ENCODE data around the gene VEGFC. TPM values are rescaled to one million over a fixed set of nuclear protein-coding genes. Genes with fewer than 3 reads are reported as not detected.

VEGFC gene
- total RNA-seq, 1 donor from 2014 or later = 14.2 TPM

DNA sequence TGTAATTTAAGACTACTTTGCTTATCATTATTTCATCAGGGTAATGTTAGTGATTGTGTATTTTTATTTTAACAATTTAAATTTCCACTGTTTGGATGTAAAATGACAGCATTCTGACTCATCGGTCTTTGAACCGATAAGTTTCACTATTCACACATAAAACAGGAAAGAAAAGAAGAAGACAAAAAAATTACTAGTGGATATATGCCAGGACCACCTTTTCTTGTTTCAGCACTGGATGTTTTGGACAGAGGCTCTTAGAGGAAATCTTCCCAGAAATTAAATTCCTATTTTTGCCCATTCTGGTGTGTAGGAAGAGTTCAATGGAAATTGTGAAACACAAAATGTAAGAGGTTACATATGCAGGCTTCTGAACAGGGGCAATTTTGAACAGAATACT is 57.4 kb downstream of the VEGFC start:
- TF ChIP-seq, protein P1, sequence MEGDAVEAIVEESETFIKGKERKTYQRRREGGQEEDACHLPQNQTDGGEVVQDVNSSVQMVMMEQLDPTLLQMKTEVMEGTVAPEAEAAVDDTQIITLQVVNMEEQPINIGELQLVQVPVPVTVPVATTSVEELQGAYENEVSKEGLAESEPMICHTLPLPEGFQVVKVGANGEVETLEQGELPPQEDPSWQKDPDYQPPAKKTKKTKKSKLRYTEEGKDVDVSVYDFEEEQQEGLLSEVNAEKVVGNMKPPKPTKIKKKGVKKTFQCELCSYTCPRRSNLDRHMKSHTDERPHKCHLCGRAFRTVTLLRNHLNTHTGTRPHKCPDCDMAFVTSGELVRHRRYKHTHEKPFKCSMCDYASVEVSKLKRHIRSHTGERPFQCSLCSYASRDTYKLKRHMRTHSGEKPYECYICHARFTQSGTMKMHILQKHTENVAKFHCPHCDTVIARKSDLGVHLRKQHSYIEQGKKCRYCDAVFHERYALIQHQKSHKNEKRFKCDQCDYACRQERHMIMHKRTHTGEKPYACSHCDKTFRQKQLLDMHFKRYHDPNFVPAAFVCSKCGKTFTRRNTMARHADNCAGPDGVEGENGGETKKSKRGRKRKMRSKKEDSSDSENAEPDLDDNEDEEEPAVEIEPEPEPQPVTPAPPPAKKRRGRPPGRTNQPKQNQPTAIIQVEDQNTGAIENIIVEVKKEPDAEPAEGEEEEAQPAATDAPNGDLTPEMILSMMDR (IDR thresholded peaks at IDR 0.05) = no peak
- TF ChIP-seq POLR2A (IDR thresholded peaks at IDR 0.05) = no peak
- TF ChIP-seq POLR2AphosphoS5 (IDR thresholded peaks at IDR 0.05; ENCODE audit: insufficient read depth in 1 of 2, low read depth in 1 of 2) = no peak
- DNase-seq (ENCODE audit: extremely low spot score in 2 of 2) = no peak
- H3K36me3 ChIP-seq = no peaks in the 10 kb centered on the region
- H3K27ac ChIP-seq = no peak overlapping the region
- intact Hi-C loops (cut with DNase I) = no loop called here
- no peaks in the 10 kb centered on the region for H3K4me1 ChIP-seq
- H3K4me3 ChIP-seq = no peak overlapping the region
- H3K27me3 ChIP-seq = no peaks in the 10 kb centered on the region
- no peaks in the 10 kb centered on the region for H3K9me3 ChIP-seq

DNA sequence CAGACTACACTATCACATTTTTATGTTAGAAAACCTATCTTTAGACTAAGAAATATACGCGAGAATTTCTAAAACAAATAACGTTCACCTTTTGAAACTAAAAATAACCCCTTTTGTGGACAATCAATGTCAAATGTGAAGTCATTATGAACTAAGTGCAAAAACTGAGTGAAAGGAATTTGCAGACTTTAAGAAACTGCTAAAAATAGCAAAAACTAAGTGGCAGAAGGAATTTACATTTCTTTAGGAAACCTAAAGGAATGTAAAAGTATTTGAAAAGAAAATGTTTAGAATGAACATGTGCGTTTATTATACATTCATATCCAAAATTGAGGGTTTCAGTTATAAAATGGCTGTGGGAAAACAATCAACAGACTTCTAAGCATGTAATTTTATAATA is 58.3 kb downstream of the VEGFC start:
- intact Hi-C loops (cut with DNase I) = no loop called here
- Histone ChIP-seq H3K4me3 (no peak overlapping the region), H3K27ac (no peak overlapping the region), H3K36me3 (no peaks in the 10 kb centered on the region), H3K4me1 (no peaks in the 10 kb centered on the region), H3K9me3 (no peaks in the 10 kb centered on the region), H3K27me3 (no peaks in the 10 kb centered on the region)
- no peak for TF ChIP-seq POLR2AphosphoS5 (IDR thresholded peaks at IDR 0.05; ENCODE audit: insufficient read depth in 1 of 2, low read depth in 1 of 2)
- TF ChIP-seq, protein P1 (IDR thresholded peaks at IDR 0.05) = no peak
- TF ChIP-seq POLR2A (IDR thresholded peaks at IDR 0.05) = no peak
- no peak for DNase-seq (ENCODE audit: extremely low spot score in 2 of 2)

DNA sequence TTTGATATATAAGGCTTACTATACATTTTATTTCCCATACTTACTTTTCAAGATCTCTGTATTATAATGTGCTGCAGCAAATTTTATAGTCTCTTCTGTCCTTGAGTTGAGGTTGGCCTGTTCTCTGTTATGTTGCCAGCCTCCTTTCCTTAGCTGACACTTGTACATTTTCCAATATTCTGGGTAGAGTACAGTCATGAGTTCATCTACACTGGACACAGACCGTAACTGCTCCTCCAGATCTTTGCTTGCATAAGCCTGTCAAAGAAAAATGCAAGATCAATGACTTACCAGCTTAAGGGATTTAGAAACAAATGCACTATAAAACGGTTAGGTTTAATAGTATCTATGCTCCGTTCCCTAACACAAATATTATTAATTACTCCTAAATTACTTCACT is 63.2 kb downstream of the VEGFC start:
- Histone ChIP-seq H3K9me3 (no peaks in the 10 kb centered on the region), H3K27ac (no peak overlapping the region), H3K4me3 (no peak overlapping the region), H3K36me3 (no peaks in the 10 kb centered on the region), H3K4me1 (no peaks in the 10 kb centered on the region), H3K27me3 (no peaks in the 10 kb centered on the region)
- intact Hi-C loops (cut with DNase I) = no loop called here
- no peak for DNase-seq (ENCODE audit: extremely low spot score in 2 of 2)
- TF ChIP-seq POLR2AphosphoS5 (IDR thresholded peaks at IDR 0.05; ENCODE audit: insufficient read depth in 1 of 2, low read depth in 1 of 2) (no peak), POLR2A (IDR thresholded peaks at IDR 0.05) (no peak)
- TF ChIP-seq, protein P1 (IDR thresholded peaks at IDR 0.05) = no peak

DNA sequence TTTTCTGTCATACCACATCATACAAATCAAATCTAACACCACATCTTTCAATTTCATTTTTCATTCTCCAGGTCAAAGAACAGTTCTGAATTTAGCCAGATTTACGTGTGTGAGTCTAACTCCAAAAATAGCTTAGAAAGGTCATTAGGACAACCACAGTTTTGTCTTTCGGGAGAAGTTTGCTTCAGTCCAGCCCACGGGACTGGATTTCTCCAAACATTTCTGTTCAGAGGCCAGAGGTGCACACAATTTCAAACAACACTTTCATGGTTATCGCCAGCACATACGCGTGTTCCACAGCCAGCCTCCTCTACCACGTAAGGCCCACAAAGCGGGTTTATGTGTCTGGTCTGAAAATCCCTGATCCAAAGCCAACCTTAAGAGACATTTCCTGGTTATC is 65.9 kb downstream of the VEGFC start:
- Histone ChIP-seq H3K9me3 (no peaks in the 10 kb centered on the region), H3K4me1 (no peaks in the 10 kb centered on the region), H3K27me3 (no peaks in the 10 kb centered on the region), H3K36me3 (no peaks in the 10 kb centered on the region), H3K27ac (no peak overlapping the region), H3K4me3 (peak overlapping the region in 1 of 2 donors; percentile 6)
- no peak for TF ChIP-seq POLR2A (IDR thresholded peaks at IDR 0.05)
- no peak for TF ChIP-seq POLR2AphosphoS5 (IDR thresholded peaks at IDR 0.05; ENCODE audit: insufficient read depth in 1 of 2, low read depth in 1 of 2)
- TF ChIP-seq, protein P1 (IDR thresholded peaks at IDR 0.05) = no peak
- intact Hi-C loops (cut with DNase I) = no loop called here
- no peak for DNase-seq (ENCODE audit: extremely low spot score in 2 of 2)

DNA sequence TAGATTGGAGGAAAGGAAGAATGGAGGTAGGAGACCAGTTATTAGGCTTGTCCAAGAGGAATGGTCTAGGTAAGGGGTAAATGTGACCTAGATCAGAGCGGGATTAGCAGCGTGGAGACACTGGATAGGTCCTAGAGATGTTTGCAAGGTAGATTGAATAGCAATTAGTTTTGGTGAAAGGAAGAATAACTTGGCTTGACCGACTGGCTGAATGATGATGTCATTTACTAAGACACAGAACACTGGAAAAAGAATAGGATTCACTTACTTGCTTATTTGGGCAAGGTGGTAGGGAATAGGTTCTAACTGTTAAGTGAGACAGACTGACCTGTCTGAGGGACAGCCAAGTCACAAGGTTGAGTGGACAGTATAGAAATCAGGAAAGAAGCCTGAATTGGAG is 71.3 kb downstream of the VEGFC start:
- H3K27me3 ChIP-seq = no peaks in the 10 kb centered on the region
- intact Hi-C loops (cut with DNase I) = no loop called here
- DNase-seq (ENCODE audit: extremely low spot score in 2 of 2) = no peak
- no peak overlapping the region for H3K27ac ChIP-seq
- no peaks in the 10 kb centered on the region for H3K9me3 ChIP-seq
- no peaks in the 10 kb centered on the region for H3K36me3 ChIP-seq
- H3K4me1 ChIP-seq = no peaks in the 10 kb centered on the region
- TF ChIP-seq, protein P1 (IDR thresholded peaks at IDR 0.05) = no peak
- TF ChIP-seq POLR2AphosphoS5 (IDR thresholded peaks at IDR 0.05; ENCODE audit: insufficient read depth in 1 of 2, low read depth in 1 of 2) (no peak), POLR2A (IDR thresholded peaks at IDR 0.05) (no peak)
- H3K4me3 ChIP-seq = no peak overlapping the region
